Loucy (cell line): Measurements from ENCODE around the gene SMIM10L2A.

ENCODE experiments used
- H2AFZ ChIP-seq: fragments of 200-600 bp; sonication (generic); 2 replicates; pipeline ENCODE4 v1.6.0; 2016; ENCODE audit warnings: antibody characterized with exemption, mild to moderate bottlenecking, low read length, moderate library complexity
- H3F3A ChIP-seq: fragments of 200-600 bp; 2 replicates; pipeline ENCODE4 v1.6.0; 2016; ENCODE audit warnings: antibody characterized with exemption, low read depth, mild to moderate bottlenecking
- H3K27me3 ChIP-seq: fragments of 200-600 bp; sonication (generic); 2 replicates; pipeline ENCODE4 v1.6.1; 2014; ENCODE audit warnings: low read length, mild to moderate bottlenecking; ENCODE audit not compliant: insufficient read depth, poor library complexity, severe bottlenecking
- H3K36me3 ChIP-seq: fragments of 200-600 bp; sonication (generic); 2 replicates; pipeline ENCODE4 v1.6.1; 2016; ENCODE audit warnings: low read length; ENCODE audit not compliant: insufficient read depth
- H3K4me1 ChIP-seq: fragments of 200-600 bp; sonication (generic); 2 replicates; pipeline ENCODE4 v1.5.1; 2014; ENCODE audit warnings: low read length, mild to moderate bottlenecking; ENCODE audit not compliant: insufficient read depth, poor library complexity, severe bottlenecking
- H3K4me2 ChIP-seq: fragments of 200-600 bp; sonication (generic); 2 replicates; pipeline ENCODE4 v1.6.0; 2014; ENCODE audit warnings: antibody characterized with exemption, low read length, low read depth, mild to moderate bottlenecking; ENCODE audit not compliant: poor library complexity, severe bottlenecking
- H3K4me3 ChIP-seq: fragments of 200-600 bp; sonication (generic); 2 replicates; pipeline ENCODE4 v1.5.1; 2014; ENCODE audit warnings: low read length, mild to moderate bottlenecking, mixed read lengths; ENCODE audit not compliant: poor library complexity, severe bottlenecking
- H3K79me2 ChIP-seq: fragments of 200-600 bp; sonication (generic); 2 replicates; pipeline ENCODE4 v1.6.1; 2014; ENCODE audit warnings: low read length; ENCODE audit not compliant: insufficient read depth
- H3K9ac ChIP-seq: fragments of 200-600 bp; sonication (generic); 2 replicates; pipeline ENCODE4 v1.6.0; 2014; ENCODE audit warnings: mild to moderate bottlenecking, low read depth, low read length, moderate library complexity; ENCODE audit not compliant: poor library complexity, severe bottlenecking
- H3K9me2 ChIP-seq: fragments of 200-600 bp; sonication (generic); replicated peaks from 2 replicates; pipeline ENCODE4 v1.6.1; 2016; ENCODE audit warnings: low read depth, low read length, mixed read lengths
- H3K9me3 ChIP-seq: fragments of 200-600 bp; sonication (generic); 2 replicates; pipeline ENCODE4 v1.6.1; 2014; ENCODE audit warnings: mild to moderate bottlenecking, antibody characterized with exemption, low read length, low read depth; ENCODE audit not compliant: insufficient read depth
- H4K20me1 ChIP-seq: fragments of 200-600 bp; sonication (generic); 2 replicates; pipeline ENCODE4 v1.6.0; 2014; ENCODE audit warnings: antibody characterized with exemption, low read length, mild to moderate bottlenecking; ENCODE audit not compliant: insufficient read depth, poor library complexity, severe bottlenecking
- EZH2phosphoT487 ChIP-seq: fragments of 200-600 bp; IDR thresholded peaks from 2 replicates; pipeline ENCODE4 v1.6.1; 2018; ENCODE audit warnings: antibody characterized with exemption, mild to moderate bottlenecking, moderate library complexity, borderline replicate concordance
- TF ChIP-seq, protein P1 (sequence below): fragments of 200-600 bp; sonication (generic); conservative IDR thresholded peaks from 2 replicates; pipeline ENCODE4 v1.5.1; 2014; ENCODE audit warnings: mild to moderate bottlenecking, antibody characterized with exemption, low read length

SMIM10L2A gene

DNA sequence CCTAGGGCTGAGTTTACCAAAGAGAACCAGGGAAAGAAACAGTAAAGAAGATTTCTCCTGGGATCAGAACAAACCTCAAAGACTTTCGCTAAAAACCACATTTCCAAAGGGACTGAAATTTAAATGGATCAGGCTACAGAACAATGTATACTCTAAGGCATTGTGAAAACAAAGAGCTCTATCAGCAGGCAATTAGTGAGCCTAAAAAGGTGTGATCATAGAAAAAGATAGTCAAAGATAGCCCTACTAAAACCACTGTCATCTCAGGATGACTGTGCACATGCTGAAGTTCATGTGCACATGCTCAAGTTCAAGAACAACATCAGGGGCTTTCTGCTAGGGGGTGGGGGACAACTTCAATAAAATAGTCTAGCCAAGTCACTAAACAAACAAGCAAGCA, 12.9 kb upstream of the SMIM10L2A start:
- Histone ChIP-seq H3K79me2 (no peaks in the 10 kb centered on the region), H3K9me3 (no peaks in the 10 kb centered on the region), H3K4me2 (no peak overlapping the region), H3K27me3 (no peaks in the 10 kb centered on the region), H3F3A (no peaks in the 10 kb centered on the region), H3K9ac (no peak overlapping the region), H3K9me2 (no peaks in the 10 kb centered on the region), H2AFZ (no peak overlapping the region), H4K20me1 (no peaks in the 10 kb centered on the region), H3K36me3 (no peaks in the 10 kb centered on the region), H3K4me1 (no peaks in the 10 kb centered on the region), H3K4me3 (no peak overlapping the region)
- TF ChIP-seq, protein P1, sequence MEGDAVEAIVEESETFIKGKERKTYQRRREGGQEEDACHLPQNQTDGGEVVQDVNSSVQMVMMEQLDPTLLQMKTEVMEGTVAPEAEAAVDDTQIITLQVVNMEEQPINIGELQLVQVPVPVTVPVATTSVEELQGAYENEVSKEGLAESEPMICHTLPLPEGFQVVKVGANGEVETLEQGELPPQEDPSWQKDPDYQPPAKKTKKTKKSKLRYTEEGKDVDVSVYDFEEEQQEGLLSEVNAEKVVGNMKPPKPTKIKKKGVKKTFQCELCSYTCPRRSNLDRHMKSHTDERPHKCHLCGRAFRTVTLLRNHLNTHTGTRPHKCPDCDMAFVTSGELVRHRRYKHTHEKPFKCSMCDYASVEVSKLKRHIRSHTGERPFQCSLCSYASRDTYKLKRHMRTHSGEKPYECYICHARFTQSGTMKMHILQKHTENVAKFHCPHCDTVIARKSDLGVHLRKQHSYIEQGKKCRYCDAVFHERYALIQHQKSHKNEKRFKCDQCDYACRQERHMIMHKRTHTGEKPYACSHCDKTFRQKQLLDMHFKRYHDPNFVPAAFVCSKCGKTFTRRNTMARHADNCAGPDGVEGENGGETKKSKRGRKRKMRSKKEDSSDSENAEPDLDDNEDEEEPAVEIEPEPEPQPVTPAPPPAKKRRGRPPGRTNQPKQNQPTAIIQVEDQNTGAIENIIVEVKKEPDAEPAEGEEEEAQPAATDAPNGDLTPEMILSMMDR, result no peak
- TF ChIP-seq EZH2phosphoT487, result no peak

DNA sequence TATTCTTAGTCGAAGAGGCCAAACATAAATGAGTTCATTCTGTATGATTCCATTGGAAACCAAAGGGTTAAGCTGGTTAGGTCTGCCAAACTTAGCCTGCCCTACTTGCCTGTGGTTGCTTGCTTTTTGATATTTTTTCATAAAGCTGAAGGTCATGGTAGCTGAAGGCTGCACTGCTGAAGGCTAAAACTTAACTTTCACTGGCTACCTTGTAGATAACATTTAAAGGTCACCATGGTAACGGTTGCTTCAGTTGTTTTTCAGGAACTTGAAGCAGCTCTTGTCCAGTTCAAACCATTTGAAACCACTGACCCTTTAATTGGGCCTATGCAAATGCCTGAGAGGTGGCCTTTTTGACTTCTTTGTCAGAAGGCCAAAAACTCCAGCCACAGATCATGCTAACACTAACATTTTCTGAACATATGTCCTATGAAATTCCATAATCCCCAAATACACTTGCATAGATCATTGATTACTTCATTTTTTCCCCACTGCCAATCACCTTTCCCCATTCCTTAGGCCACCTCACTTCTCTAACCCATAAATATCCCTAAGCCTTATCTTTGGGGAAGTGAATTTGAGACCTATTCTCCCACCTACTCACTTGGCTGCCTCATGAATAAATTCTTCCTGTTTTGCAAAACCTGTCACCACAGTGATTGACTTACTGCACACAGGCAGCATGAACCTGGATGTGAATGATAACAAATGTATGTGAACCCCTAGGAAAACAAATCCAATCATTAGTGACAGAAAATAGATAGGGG, 10.7 kb upstream of the SMIM10L2A start:
- no peaks in the 10 kb centered on the region for H3K27me3 ChIP-seq
- H3K4me2 ChIP-seq, result no peak overlapping the region

DNA sequence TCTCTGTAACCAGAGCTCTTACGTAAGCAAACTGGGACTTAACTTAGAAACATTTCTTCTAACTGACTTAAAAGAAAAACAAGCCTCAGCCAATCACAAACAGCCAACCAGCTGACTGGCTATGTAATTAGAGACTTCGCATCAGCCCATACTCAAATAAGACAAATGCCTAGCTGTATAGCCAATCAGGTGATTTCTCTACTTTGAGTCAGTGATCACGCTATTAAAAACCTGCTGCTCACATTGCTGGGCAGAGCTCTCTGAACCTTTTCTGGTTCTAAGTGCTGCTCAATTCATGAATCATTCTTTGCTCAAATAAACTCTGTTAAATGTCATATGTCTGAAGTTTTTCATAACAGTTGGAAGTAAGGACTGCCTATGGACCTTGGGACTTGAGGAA, 9.9 kb upstream of the SMIM10L2A start:
- Histone ChIP-seq H4K20me1 (no peaks in the 10 kb centered on the region), H3F3A (no peaks in the 10 kb centered on the region), H3K79me2 (no peaks in the 10 kb centered on the region), H3K9me3 (no peaks in the 10 kb centered on the region), H3K36me3 (no peaks in the 10 kb centered on the region), H3K9ac (no peak overlapping the region), H3K27me3 (no peaks in the 10 kb centered on the region), H2AFZ (no peak overlapping the region), H3K4me2 (no peak overlapping the region), H3K9me2 (no peaks in the 10 kb centered on the region), H3K4me1 (no peaks in the 10 kb centered on the region), H3K4me3 (no peak overlapping the region)
- TF ChIP-seq, protein P1, result no peak
- no peak for TF ChIP-seq EZH2phosphoT487

More for the DNA sequence above, 10.7 kb upstream of the SMIM10L2A start:
- H3K4me3 ChIP-seq, result no peak overlapping the region
- no peaks in the 10 kb centered on the region for H3K79me2 ChIP-seq
- no peaks in the 10 kb centered on the region for H3K4me1 ChIP-seq
- no peaks in the 10 kb centered on the region for H3K36me3 ChIP-seq
- TF ChIP-seq, protein P1, result no peak
- no peak for TF ChIP-seq EZH2phosphoT487
- no peaks in the 10 kb centered on the region for H3K9me3 ChIP-seq
- no peaks in the 10 kb centered on the region for H3K9me2 ChIP-seq
- H2AFZ ChIP-seq, result no peak overlapping the region
- no peak overlapping the region for H3K9ac ChIP-seq
- no peaks in the 10 kb centered on the region for H3F3A ChIP-seq
- no peaks in the 10 kb centered on the region for H4K20me1 ChIP-seq
